Non-pigmented ciliary epithelial cell (primary cell): ENCODE data around the gene FFAR1.
"Not testable (repeated sequence)": the region's sequence is repeated elsewhere in the genome, so short reads cannot be mapped to it uniquely, and the experiment has no call there.

ENCODE experiments used
- DNase-seq: peaks from one replicate; pipeline ENCODE4 v3.0.0-alpha.2; 2010; ENCODE audit warnings: low read depth

Gene FFAR1

DNA sequence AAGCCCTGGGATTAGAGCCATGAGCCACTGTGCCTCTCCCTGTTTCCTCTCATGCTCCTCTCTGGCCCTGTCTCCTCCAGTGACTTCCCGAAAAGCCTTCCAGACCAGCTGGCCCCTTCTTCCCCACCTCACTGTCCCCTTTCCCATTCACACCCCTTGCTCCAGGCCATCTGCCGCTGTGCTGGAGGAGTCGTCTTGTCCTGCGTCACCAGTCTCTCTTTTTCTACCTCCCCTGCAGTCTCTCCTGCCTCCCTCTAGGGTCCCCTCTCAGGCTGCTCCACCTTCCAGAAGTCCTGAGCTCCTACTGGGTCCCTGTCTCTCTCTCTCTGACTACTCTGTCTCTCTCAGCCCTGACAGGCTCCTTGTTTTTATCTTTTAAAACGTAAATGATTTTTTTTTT is 5.3 kb upstream of the FFAR1 start:
- no peak for DNase-seq

DNA sequence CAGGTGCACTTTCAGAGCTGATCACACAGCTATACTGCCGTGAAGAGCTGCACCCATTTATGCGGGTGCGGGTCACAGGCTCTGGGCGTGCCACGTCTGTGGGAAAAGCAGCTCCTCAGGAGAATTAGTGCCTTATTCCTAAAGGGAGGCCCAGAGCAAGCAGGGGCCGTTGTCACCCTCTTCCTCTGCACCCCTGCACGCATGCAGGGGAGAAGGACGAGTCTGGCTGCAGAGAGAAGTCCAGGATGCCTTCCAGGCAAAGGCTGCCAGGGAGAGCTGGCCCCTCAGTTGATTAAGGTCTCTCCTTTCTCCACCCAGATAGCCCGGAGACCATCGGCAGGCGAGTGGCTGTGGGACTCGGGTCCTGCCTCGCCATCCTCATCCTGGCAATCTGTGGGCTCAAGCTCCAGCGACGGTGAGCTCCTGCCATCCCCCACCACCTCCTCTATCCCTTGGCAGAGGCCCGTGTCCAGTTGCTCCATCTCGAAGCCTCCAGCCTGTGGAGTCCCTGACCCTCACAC is 3.1 kb upstream of the FFAR1 start:
- DNase-seq, result no peak

DNA sequence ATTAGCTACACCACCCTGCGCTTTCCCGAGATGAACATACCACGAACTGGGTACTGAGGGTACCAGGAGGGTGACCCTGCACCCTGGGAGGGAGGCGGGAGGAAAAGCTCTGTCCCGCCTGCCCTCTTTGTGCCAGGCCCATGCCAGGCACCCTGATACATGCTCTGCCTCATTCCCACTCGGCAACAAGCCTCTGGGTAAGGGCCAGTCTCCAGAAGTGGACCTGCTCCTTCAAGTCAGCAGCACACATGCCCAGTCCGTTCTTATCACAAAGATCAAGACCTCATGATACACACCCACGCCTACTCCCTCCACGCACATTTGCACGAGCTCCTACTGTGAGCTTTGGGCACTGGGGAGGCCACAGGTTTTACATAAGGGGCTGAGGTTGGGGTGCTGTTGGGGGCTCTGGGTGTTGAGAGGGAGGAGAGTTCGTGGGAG is 2.0 kb upstream of the FFAR1 start:
- no peak for DNase-seq

DNA sequence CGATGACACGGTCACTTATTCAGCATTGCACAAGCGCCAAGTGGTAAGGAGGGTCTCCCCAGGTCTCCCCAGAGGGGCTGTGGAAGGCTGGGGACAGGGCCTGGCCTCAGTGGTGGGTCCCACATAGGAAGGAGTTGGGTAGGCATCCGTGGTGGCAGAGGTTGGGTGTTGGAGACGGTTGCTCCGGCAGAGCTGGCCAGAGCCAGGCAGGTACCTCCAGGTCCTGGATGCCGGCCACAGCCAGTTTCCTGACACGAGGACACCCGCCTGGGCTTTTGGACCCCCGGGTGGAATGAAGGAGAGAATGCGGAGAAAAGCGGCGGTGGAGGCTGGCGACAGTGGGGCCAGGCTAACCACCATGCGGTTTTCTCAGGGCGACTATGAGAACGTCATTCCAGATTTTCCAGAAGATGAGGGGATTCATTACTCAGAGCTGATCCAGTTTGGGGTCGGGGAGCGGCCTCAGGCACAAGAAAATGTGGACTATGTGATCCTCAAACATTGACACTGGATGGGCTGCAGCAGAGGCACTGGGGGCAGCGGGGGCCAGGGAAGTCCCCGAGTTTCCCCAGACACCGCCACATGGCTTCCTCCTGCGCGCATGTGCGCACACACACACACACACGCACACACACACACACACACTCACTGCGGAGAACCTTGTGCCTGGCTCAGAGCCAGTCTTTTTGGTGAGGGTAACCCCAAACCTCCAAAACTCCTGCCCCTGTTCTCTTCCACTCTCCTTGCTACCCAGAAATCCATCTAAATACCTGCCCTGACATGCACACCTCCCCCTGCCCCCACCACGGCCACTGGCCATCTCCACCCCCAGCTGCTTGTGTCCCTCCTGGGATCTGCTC is 1.3 kb upstream of the FFAR1 start:
- no peak for DNase-seq

DNA sequence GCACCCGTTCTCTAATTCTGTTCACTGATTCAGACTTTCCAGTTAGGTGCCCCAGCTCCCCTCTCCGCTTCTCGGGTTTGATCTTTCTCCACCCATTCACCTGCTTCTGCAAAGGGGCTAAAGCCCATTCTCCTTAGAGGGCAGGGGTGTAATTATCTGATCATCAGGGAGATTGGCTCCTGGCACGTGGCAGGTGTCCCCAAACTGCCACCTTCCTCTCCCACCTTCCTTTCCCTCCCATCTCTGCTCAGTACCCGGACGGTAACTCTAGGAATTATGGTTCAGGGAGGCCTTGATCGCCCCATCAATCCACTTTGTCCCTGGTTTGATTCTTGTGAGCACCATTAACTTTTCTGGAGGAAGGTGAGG is 212 bp downstream of the FFAR1 start:
- no peak for DNase-seq

DNA sequence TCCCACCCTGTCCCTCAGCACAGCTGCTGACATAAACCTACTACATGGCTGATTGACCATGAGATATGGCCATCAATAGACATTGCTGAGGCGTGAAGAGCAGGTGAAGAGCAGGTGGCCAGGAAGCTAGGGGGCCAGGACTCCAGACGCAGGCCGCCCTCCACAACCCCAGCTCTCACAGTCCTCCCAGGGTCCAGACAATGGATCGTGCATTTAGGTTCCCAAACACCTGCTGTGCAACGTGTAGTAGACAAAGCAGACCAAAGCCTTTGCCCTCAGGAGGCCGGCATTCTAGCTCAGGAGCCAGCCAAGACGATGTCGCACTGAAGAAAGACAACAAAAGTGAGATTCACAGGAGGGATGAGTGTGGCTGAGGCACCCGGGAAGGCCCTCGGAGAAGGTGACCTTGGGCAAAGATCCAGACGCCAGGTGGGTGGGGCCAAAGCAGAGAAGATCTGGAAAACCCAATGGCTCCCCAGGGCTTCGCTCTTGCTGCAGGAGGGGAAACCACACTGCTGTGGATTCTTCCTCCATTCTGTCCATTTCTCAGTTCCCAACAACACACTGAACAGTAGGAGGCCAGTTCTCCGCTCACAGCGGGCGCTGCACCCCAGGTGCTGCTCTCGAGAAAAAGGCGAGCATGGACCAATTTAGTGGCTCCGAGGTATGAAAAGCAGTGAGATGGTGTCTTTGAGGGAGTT is 1.4 kb downstream of the FFAR1 start:
- DNase-seq, result no peak

DNA sequence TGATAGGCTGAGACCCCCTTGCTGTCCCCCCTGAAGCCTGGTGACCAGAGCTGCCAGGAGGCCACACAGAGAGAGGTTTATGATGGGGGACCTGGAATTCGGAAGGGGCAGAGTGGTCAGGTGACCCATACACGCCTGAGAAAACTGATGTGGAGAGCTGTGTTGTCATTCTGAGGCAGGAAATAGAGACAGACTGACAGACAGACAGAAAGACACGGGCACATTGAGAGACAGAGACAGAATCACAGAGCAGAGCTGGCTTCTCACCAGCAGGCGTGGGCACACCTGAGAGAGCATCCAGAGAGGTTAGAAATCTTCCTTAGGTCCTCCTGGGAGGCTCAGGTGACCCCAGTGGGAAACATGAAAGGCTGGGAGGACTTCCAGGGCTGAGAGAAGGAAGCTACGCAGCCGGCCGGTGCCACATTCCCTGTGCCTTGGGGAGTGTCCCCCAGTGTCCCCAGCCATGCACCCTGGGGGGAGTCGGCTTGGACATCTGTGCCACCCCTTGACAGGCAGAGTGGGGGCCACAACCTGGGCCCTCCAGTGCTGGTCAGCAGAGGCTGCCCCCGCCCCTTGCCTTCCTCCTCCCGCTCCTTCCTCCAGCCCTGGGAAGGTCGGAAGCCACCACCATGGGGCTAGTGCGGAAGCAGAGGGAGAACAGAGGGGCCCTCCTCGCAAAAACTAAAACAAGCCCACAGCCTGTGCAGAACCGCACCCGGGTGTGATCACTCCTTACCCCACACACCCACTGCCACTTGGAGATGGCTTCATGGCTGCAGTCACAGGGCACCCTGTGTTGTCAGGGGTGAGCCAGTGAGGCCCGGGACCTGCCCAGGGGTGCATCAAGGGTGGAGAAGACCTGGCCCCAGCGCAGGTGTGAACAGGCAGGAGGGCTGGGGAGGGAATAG is 2.2 kb downstream of the FFAR1 start:
- no peak for DNase-seq

DNA sequence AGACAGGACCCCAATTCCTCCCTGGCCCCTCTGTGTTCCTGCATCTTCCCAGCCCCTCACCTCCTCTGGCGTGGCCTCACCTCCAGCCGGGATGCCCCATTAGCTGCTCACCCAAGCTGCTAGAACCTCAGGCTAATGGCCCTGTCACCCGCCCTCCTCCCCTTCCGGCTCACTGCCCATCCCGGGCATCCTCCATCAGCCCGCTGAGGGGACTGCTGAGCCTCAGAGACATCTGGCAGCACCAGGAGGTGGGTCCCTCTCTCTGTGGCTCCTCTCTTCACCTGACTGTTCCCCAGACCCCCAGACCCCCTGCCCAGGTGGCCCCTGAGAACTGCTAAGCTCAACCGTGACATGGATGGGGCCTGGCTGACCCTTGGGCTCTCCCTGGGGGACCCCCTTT is 2.9 kb downstream of the FFAR1 start:
- no peak for DNase-seq

DNA sequence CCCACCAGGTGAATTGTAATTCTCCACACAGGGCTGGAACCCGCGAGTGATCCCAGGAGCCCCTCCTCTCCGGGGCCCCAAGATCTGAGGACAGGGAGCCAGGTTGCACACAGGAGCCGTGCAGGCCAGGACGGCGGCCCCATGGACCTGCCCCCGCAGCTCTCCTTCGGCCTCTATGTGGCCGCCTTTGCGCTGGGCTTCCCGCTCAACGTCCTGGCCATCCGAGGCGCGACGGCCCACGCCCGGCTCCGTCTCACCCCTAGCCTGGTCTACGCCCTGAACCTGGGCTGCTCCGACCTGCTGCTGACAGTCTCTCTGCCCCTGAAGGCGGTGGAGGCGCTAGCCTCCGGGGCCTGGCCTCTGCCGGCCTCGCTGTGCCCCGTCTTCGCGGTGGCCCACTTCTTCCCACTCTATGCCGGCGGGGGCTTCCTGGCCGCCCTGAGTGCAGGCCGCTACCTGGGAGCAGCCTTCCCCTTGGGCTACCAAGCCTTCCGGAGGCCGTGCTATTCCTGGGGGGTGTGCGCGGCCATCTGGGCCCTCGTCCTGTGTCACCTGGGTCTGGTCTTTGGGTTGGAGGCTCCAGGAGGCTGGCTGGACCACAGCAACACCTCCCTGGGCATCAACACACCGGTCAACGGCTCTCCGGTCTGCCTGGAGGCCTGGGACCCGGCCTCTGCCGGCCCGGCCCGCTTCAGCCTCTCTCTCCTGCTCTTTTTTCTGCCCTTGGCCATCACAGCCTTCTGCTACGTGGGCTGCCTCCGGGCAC is 3.9 kb downstream of the FFAR1 start:
- DNase-seq, result no peak

DNA sequence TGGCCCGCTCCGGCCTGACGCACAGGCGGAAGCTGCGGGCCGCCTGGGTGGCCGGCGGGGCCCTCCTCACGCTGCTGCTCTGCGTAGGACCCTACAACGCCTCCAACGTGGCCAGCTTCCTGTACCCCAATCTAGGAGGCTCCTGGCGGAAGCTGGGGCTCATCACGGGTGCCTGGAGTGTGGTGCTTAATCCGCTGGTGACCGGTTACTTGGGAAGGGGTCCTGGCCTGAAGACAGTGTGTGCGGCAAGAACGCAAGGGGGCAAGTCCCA is 4.4 kb downstream of the FFAR1 start:
- DNase-seq, result no peak

DNA sequence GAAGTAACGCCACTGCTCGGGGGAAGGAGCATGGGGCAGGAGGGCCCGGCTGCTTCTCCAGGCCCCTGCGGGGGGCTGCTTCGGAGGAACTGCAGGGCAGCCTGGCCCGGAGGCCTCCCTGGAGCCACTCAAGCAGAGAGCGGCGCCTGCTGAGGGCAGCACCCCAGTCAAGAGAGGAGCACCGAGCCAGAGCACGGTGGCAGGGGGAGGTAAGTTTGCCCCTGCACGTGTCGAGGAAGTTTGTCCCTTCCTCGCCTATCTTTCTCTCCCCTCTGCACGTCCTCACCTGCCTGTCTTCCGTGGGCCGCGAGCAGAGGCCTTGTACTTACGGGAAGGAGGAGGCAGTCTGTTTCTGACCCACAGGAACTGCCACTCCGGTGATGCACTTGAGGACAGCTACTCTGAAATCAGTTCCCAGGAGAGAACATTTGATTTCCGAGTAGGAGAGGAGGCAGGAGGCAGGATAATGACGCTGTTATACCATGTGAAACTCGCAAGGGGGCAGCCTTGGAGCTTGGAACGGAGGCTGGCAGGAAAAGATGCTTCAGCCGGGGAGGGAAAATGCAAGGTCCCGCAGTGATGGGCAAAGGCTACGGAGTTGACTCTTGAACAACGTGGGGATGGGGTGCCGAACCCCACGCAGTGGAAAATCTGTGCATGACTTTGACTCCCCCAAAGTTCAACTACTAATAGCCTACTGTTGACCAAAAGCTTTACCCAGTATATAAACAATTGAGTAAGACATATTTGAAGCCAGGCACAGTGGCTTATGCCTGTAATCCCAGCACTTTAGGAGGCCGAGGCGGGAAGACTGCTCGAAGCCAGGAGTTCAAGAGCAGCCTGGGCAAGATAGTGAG is 5.0 kb downstream of the FFAR1 start:
- peak; percentile 20 for DNase-seq

DNA sequence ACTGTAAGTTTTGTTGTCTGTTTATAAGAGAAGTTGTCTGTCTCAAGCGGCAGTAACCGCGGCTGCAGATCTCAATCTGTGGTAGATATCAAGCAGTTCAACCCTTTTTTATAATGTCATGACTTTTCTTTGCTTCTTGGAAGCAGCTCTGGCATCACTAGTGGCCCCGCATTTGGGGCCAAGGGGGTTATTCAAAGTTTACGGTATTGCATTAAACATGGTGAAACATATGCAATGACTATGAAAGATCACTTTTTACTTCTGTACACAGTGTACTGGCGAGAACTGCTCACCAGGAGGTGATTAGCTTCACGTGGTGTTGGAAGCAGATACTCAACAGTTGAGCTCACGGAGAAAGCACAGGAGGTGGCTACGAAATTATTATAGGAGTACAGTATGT is 5.9 kb downstream of the FFAR1 start:
- DNase-seq, result no peak

DNA sequence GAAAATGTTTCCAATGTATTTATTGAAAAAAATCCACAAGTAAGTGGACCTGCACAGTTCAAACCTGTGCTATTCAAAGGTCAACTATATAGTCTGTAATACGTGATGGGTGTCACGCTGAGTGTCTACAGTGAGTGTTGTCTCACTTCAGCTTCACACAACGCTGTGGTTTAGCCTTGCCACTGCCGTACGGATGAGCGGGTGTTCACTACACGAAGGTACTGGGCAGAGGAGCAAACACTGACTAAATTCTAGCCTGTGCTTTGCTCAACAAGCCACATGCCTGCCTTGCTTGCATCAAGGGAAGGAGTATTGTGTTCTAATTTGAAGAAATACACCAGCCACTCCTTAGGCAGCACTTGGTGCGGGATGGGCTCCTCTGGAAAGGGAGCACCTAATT is 7.2 kb downstream of the FFAR1 start:
- no peak for DNase-seq

DNA sequence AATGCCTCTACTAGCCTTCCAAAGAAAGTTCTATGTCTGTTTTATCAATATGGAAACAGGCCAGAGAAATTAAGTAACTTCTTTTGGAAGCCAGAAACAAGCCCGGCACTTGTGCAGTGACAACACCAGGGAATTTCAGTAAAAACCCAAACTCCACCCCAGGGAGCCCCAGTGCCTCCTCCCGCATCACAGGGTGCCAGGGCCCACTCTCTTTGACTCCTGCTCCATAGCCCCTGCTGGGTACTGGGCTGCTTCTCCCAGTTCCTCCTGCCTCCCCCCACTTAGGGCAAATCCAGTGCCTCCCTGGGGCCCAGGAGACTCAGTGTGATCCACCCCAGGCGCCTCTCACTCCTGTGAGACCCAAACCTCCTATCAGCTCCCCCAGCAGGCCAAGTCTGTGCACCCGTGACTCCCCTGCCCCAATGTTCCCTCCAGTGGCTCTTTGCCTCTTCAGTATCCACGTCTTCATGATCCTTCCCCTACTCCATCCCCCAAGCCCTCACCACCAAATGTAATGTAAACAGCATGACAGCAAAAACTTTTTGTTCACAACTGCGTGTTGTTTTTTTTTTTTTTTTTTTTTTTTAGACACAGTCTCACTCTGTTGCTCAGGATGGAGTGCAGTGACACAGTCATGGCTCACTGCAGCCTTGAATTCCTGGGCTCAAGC is 8.2 kb downstream of the FFAR1 start:
- DNase-seq, result no peak

DNA sequence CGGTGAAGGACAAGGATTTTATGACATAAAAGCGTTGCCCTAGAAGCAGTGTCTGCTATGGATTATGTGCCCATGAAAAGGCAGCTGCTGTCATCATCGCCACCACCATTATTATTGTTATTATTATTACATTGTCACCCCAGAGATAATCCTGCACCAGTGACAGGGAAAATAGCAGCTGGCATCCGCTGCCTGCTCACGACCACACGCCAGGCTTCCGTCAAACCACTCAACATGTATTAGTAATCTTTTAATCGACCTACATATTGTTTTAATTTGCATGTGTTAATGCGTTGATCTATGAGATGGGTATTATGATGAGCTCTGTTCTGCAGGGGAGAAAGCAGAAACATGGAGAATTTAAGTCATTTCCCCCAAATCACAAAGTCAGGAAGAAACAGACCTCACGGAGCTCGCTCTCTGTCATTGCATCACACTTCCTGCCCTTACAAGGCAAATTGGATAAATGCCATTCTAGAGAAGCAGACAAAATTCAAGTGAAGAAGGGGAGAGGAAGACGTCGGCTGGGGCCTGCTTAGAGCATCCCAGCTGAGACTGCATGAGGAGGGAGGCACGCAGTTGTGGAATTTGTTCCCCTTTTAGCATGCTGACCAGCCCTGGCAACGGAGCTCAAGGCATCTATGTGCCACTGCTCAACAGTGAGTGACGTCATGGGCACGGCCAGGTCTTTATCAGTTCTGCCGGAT is 10.3 kb downstream of the FFAR1 start, which contains the start of gene FFAR3:
FFAR3 (plus strand) TSS at position 594 of the 707 bp plus-strand sequence. CDS start 431 bp downstream, outside the sequence.
- no peak for DNase-seq

DNA sequence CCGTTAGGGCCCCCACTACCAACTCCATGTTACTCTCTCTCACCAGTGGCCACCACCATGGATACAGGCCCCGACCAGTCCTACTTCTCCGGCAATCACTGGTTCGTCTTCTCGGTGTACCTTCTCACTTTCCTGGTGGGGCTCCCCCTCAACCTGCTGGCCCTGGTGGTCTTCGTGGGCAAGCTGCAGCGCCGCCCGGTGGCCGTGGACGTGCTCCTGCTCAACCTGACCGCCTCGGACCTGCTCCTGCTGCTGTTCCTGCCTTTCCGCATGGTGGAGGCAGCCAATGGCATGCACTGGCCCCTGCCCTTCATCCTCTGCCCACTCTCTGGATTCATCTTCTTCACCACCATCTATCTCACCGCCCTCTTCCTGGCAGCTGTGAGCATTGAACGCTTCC is 11.1 kb downstream of the FFAR1 start:
- not testable (repeated sequence) for DNase-seq

DNA sequence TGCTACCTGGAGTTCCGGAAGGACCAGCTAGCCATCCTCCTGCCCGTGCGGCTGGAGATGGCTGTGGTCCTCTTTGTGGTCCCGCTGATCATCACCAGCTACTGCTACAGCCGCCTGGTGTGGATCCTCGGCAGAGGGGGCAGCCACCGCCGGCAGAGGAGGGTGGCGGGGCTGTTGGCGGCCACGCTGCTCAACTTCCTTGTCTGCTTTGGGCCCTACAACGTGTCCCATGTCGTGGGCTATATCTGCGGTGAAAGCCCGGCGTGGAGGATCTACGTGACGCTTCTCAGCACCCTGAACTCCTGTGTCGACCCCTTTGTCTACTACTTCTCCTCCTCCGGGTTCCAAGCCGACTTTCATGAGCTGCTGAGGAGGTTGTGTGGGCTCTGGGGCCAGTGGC is 11.7 kb downstream of the FFAR1 start:
- DNase-seq, result not testable (repeated sequence)

DNA sequence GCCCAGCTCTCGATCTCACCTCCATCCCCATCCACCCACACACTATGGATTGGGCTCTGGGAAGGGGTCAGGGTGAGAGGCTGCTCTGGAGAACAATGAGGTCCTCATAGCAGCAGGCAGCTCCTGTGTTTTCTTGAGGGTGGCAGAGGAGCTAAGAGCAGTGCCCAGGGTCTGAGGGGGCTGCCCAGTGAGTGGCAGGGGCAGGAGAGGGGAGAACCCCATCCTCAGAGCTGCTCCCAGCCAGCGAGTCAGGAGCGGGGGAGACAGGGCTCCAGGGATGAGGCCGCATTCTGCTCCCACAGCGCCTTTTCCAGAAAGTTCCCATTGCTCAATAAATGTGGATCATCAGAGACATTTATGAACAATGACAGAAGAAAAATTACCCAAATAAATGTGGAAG is 12.4 kb downstream of the FFAR1 start:
- not testable (repeated sequence) for DNase-seq

DNA sequence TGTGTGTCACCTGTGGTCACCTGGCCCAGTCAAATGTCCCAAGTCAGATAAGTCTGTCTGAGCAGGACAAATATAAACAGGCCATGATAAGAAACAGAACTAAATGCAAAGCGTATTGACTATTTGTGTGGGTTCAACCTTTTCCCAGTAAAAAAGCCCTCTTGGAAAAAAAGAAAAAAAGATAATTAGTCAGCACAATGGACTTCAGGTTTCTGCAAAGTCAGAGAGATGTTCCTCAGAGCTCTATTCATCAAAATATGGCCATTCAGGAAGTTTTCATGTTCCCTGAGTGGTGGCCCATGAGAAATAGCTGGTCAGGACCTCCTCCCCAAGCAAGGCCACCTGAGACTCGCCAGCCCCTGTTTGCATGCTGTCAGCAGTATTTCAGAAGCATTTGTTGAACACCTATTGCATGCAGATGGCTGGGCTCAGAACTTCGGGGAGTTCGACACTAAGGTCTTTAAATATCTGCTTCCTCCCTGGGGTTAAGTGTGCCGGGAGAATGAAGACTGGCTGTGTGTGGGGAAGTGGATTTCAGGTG is 13.2 kb downstream of the FFAR1 start:
- no peak for DNase-seq
